ENCODE measurements around the gene PRDX5.

The PRDX5 gene

DNA sequence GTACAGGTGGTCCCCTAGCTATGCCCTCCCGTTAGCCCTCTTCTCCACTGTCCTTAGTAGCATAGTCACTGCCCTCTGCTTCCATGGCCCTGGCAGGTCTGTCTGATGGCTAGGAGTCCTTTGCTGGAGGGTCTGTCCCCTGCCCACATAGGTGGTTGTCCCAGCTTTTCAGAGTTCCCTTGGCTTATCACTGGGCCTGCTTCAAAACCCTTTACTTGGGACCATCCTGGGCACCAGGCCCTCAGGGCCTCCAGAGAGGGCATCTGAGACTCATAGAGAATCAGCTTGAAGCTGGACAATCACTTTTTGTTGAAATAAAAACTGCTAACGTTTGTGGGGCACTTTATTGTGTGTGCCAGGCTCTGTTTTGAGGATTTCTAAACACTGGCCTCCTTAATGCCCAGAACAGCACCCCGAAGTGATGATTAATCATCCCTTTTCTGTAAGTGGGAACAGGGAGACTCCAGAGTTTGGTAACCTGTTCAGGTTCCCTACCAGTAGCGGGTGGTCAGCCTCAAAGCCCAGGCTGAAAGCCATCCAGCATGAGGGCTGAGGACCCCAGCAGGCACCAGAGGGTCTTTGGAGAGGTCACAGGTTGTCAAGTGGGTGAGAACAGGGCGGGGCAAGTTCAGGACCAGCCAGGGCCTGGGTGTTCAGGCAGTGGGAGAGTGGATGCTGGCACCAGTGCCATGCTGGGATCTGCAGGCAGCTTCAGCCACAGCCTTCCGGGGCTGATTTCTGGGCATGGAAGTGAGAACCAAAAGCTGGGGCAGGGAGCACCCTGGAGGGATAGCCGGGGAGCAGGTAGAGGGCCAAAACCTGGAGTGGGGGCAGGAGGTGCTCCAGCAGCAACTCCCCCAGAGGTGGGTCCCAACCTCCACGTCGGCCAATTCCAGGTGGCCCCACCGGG lies 27.3 kb upstream of the PRDX5 start:
- DNase-seq = no peak

DNA sequence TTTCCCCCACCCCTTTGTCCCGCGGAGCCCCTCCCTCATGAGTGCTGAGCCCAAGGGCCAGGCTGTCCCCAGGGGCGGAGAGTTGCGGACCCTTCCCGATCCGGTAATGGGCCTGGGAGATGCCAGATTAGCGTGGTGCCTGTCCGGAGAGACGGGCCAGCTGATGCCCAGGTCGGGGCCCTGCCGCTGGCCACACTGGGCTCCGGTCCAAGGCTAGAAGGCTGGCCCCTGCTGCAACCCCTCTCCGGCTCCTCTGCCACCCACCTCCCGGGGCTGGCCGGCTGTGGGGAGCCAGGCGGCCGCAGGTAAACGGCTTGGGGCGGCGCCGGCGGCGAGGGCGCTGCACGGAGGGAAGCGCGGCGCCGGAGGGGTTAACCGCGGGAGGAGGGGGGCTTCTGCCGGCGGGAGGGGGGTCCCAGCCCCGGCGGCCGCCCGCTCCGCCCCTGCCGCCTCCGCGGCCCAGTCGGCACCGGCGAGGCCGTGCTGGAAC lies 26.6 kb upstream of the PRDX5 start, which contains the start of gene KCNK4:
Gene KCNK4, plus strand, starts transcription at position 41 of the 490 bp plus-strand sequence. CDS start 1,717 bp downstream, outside the sequence.
- no peak for DNase-seq

DNA sequence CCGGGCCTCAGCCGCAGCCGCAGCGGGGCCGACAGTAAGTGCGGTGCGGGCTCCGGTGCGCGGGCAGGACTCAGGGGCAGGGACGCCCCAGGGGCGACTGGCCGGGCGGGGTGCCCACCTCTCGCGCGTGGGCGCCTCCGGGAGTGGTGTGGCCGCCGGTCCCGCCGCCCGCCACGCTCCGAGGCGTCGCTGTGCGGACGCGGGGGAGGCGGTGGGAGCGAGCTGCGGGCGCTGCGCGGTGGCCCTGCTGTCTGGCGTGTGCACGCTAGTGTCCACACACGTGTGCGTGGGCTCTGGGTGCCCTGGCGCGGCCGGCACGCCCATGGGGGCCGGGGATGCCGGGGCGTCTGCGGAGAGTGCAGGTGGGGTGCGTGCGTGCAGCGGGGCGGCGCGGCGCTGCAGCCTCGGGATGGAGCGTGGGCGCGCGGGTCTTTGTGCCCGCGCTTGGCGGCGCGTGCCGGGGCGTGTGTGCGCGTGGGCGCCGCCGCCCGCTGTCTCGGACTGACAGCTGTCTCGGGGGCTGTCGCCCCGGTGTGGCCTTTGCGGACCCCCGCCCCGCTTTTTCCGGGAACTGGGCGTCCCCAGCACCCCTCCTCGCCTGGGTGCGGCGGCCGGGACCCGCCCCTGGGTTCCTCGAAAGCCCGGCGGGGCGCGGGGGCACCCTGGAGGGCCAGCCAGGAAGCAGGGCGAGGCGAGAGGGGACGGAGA lies 26.0 kb upstream of the PRDX5 start:
- DNase-seq = no peak

DNA sequence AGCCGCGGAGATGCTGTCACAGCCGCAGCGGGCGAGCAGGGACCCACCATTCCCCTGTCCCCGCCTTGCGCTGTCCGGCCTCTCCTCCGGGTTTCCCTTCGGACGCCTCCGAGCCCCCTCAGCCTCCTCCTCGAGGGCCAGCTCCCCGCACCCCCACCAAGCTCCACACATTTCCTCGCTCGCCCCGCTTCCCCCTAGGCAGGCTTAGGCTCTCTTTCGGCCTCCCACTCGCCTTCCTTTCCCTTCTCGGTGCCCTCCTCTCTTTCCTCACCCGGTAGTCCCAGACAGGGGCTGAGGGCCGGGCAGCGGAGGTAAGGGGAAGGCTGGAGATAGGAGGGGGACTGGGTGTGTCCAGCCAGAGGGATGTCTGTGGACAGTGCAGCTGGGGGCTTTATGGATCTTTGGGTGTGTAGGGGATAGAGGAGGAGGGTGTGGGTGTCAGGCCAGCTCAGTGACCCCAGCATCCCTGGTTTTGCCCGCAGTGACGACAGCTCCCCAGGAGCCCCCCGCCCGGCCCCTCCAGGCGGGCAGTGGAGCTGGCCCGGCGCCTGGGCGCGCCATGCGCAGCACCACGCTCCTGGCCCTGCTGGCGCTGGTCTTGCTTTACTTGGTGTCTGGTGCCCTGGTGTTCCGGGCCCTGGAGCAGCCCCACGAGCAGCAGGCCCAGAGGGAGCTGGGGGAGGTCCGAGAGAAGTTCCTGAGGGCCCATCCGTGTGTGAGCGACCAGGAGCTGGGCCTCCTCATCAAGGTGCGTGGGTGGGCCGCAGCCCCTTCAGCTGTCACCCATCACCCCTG lies 25.3 kb upstream of the PRDX5 start:
- no peak for DNase-seq

DNA sequence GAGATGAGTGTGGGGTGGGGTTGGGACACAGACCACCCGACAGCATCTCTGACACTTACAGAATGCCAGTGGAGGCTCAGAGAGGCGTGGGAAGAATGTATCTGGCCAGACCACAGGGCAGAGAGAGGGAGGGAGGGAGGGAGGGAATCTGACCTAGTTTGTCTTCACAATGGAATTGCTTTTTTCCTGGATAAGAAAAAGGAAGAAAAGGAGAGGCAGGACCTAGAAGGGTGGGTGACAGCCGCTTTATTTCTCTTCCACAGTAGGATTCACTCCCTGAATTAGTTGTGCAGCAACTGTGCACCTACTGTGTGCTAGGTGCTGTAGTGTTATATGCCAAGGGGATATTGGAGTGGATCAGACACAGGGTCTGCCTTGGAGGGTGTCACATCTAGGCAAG lies 23.1 kb upstream of the PRDX5 start:
- no peak for DNase-seq

DNA sequence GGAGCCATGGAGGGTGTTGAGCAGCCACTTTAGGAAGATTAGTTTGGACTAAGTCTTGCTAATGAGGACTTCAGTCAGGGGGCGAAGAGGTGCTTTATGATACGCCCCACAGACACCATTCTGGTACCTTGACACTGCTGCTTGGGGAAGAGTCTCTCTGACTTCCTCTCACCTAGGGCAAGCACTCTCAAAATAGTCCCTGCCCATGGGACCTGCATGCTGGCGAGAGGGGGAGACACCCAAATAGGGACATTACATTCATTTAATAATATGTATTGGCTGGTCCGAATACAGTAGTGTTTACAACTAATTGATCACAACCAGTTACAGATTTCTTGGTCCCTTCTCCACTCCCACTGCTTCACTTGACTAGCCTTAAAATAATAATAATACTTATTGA lies 22.2 kb upstream of the PRDX5 start:
- no peak for DNase-seq

DNA sequence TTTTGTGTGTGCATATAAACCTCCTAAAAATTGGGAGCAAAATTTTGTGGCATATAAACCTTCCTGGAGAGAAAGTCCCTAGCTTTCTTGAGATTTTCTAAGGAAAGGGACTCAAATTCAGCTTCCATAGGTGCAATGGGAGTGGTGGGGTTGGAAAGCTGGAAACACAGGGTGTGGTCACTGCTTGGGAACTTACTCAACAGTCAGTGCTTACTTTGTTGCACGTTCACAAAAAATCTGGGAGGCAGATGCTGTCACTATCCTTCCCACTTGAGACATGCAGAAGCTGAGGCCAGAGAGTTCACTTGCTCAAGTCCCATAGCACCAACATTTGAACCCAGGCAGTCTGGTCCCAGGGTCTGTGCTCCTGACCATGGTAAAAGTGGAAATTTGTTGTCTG lies 21.7 kb upstream of the PRDX5 start:
- no peak for DNase-seq

DNA sequence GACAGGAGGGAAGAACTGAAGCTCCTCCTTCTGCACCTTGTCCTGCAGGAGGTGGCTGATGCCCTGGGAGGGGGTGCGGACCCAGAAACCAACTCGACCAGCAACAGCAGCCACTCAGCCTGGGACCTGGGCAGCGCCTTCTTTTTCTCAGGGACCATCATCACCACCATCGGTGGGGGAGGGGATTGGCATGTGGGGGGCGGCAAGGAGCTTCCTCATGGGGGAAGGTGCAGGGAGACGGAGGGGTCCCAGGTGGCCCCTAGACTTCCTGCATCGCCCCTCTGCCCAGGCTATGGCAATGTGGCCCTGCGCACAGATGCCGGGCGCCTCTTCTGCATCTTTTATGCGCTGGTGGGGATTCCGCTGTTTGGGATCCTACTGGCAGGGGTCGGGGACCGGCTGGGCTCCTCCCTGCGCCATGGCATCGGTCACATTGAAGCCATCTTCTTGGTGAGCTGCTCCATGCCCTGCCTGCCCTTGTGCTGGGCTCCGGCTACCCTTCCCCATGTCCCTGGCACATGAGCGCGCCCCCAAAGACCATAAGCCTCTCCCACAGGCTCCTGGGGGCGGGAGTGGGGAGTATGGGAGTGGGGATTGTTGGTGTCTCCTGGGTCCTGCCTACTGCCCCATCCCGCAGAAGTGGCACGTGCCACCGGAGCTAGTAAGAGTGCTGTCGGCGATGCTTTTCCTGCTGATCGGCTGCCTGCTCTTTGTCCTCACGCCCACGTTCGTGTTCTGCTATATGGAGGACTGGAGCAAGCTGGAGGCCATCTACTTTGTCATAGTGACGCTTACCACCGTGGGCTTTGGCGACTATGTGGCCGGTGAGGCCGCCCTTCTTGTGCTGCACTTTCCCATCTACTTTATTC lies 20.9 kb upstream of the PRDX5 start:
- no peak for DNase-seq

DNA sequence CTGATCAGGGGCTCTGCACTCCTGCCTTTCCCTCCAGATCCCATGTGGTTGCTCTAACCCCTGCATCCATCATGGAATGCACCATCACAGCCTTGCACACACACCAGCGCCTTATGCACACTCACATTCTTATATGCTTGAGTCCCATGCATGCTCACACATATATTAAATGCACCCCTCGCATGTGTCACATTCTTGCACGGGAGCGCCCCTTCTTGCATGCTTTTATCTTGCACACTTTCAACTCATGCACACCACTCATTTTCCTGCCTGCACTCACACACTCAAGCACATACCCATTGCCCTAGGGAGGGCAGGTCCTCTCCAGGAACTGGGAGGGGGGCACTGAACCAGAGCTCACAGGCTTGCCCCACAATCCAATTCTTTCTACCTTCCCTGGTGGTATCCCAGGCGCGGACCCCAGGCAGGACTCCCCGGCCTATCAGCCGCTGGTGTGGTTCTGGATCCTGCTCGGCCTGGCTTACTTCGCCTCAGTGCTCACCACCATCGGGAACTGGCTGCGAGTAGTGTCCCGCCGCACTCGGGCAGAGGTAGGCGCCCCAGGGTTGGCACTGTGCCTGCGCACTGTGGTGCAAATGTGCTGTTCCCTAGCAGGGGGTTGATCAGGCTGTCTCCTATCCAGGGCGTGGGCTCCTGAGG lies 20.1 kb upstream of the PRDX5 start:
- DNase-seq = no peak

DNA sequence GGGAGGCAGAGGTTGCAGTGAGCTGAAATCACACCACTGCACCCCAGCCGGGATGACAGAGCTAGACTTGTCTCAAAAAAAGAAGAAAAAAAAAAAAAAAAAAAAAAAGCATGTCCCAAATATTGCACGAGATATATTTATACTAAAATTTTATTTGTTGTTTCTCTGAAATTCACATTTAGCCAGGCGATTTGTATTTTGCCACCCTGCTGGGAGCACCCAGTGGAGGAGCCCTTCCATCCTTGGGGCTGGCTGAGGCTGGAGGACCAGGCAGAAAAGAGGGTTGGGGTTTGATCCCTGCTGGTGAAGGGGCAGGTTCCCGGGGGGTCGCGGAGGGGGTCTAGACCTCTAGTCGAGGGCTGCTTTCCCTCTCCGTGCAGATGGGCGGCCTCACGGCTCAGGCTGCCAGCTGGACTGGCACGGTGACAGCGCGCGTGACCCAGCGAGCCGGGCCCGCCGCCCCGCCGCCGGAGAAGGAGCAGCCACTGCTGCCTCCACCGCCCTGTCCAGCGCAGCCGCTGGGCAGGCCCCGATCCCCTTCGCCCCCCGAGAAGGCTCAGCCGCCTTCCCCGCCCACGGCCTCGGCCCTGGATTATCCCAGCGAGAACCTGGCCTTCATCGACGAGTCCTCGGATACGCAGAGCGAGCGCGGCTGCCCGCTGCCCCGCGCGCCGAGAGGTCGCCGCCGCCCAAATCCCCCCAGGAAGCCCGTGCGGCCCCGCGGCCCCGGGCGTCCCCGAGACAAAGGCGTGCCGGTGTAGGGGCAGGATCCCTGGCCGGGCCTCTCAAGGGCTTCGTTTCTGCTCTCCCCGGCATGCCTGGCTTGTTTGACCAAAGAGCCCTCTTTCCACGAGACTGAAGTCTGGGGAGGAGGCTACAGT lies 18.7 kb upstream of the PRDX5 start:
- no peak for DNase-seq

DNA sequence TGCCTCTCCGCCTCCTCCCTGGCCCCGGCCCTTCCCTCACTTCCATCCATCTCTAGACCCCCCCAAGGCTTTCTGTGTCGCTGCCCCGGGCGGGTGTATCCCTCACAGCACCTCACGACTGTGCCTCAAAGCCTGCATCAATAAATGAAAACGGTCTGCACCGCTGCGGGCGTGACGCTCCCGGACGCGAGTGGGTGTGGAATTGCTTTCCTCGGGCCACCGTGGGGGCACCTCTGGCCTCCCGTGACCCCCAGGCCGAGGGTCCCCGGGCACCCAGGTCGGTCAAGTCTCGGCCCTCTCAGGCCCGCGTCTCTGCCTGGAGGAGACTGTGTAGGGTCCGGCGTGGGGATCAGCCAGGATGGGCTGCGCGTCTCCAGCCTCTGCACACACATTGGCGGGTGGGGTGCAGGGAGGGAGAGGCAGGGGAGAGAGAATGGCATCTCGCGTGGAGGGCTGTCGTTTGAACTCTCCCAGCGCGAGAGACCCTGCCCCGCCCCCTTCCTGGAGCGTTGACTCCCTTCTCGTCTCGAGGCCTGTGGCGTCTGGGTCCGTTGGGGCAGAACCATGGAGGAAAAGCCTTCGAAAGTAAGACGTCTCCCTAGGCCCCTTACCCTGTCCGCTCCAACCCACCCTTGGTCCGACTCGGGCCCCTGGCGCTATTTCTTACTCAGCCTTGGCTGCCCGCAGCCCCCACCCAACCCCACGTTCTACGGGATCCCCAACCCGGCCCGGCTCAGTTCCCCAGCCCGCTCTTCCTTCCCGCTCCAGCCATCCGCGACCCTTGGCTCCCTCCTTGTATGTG lies 17.9 kb upstream of the PRDX5 start, which contains the start of gene CATSPERZ:
Gene CATSPERZ, plus strand, starts transcription at position 512 of the 802 bp plus-strand sequence. Its CDS starts 53 bp downstream, at position 565.
- no peak for DNase-seq

DNA sequence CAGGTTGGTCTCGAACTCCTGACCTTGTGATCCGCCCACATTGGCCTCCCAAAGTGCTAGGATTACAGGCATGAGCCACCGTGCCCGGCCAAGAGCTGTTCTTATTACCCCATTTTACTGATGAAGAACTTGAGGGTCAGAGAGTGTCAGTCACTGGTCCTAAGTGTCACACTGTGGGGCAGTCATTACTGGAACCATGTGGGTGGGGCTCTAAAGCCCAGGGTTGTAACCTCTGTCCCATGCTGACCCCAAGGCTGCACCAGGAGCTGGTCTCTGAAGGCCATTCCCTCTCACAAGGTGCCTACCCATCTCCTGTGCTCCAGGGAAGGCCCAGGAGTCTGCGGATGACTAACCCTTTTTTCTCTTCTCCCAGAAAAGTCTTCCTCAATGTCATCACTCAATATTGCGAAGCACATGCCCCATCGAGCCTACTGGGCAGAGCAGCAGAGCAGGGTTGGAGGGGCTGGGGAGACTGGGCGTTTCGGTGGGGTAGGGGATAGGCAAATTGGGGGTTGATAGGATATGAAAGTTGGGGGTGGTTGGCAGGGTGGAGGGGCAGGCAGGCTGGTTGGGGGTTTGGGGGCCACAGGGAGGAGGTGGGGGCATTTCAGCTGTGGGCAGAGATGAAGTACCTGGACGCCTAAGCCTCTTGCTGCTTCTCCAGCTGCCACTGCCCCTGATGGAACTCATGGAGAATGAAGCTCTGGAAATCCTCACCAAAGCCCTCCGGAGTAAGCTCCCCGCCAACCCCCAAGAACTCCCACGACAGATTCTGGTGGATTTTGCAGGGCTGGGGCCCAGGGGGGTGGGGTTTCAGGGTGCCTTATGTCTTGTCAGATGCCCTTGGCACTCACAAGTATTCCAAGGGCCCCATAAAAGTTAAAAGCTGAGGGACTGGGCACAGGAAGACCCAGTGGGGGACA lies 14.6 kb upstream of the PRDX5 start:
- DNase-seq = no peak

DNA sequence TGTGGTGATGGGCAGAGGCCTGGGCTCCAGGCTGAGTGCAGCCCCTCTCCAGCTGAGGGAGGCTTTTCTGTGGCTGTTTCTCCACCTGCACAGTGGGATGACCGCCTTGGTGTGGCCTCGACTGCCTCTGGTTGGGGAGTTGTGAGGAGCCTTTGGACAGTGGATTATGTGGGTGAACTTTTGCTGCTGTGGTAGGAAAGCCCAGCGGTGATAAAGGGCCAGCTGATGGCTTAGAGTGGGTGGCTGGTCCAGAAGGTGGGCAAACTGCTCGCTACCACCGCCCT lies 13.9 kb upstream of the PRDX5 start:
- DNase-seq = no peak

DNA sequence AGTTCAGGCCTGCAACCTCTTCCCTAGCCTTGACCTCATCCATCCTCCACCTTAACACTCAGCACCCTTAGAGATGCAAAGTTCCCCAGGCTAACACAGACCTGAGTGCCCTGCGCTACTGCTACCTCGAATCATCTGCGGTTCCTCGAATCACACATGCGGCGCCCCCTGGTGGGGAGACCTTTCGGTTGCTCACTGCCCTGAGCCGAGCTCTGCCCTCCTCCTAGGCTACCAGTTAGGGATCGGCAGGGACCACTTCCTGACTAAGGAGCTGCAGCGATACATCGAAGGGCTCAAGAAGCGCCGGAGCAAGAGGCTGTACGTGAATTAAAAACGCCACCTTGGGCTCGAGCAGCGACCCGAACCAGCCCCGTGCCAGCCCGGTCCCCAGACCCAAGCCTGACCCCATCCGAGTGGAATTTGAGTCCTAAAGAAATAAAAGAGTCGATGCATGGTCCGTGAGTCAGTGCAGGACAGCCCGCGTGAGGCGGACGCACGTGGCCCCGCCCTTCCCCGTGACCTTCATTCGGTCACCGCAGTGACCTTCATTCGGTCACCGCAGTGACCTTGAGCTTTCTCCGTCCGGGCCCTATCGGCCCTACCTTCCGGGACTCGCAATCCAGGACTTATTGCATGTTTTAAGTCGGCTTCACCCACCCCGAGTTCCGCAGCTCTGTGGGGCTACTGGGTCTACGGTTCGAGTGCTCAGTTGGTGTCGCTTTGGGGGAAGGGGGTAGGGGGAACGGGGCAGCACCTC lies 13.4 kb upstream of the PRDX5 start:
- peak; percentile 81 for DNase-seq

DNA sequence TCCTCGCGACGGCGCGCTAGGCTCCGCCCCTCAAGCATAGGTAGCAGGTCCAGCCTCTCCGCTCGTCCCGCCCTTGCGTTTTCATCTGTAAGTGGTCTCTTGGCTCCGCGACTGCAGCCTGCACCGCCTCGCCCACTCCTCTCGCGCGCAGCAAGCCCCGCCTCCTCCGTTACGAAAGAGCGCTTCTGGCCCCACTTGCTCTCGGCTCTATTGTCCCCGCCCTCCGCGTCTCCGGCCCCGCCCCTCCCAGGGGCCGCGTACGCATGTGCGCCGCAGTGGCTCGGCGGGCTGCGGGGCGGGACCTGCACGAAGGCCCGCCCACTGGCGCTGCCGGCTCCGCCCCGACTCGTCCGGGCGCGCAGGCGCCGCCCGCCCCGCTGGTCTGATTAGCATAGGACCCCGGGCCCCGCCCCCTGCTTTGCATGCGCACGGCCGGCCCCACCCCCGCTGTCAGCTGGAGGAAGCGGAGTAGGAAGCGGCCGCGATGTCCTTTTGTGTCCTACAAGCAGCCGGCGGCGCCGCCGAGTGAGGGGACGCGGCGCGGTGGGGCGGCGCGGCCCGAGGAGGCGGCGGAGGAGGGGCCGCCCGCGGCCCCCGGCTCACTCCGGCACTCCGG lies 12.7 kb upstream of the PRDX5 start, which contains the start of gene ESRRA:
Gene ESRRA, plus strand, starts transcription at position 450 of the 616 bp plus-strand sequence. CDS start 1,656 bp downstream, outside the sequence.
- DNase-seq = peak; percentile 91

DNA sequence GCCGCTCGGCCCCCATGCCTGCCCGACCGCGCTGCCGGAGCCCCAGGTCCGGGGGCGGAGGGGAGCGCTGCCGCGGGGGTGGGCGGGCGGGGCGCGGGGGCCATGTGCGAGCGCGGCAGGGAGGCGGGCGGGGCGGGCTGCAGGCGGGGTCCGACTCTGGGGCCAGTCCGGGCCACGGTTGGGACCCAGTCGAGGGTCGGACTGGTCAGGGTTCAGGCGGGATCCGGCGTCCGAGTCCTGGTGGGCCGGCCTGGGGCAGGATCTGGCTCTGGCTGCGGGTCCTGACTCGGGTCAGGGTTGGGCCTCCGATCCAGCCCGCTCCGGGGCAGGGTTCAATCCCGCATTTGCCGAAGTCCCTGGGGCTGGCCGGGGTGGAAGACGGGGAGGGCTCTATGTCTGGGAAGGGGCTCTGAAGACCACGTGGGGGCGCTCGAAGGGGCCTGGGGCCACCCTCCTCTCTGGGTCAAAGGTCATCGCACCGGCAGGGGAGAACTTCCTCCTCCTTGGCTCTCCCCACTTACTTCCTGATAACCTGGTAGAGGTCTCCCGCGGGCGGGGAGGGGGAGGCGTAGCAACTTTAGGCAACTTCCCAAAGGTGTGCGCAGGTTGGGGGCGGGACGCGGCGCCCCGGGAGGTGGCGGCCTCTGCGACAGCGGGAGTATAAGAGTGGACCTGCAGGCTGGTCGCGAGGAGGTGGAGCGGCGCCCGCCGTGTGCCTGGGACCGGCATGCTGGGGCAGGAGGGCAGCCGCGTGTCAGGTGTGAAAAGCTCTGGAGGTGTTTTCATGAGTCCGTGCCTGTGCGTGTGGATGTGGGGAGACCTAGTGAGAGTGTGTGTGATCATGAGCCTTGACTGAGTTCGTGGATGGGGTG lies 12.0 kb upstream of the PRDX5 start:
- DNase-seq = no peak

Data from amniotic stem cell (primary cell).